ENCODE results near the gene CTNNA3.

CTNNA3 gene

DNA sequence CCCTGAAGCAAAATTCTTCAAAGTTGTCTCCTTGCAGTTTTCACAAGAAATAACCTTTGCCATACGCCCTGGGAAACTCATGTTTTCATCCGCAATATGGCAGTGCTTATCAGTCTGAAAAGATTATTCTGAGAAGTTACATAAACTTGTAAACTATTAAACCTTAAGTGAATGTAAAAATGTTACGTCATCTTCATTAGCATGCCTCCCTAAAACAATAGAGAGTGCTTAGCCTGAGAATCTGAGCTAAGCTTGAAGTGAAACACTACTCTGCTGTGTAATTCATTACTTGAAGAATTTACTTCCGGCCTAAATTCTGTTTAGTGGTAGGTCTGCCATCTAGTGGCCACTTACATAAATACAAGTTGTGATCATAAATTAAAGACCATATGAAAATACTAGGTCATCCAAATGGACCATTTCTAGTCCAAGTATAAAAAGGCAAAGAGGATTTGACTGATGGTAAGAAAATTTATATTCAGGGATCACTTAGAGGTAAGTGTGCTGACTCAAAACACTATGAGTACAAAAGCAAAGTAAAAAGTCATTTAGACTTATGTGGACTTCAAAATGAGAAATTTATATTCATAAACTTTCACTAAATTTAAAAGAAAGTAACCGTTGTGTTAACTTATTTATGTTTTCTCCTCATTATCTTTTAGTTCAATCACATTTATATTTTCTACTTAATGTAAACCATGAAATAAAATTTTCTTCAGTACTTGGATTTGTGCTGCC is 1515.2 kb downstream of the CTNNA3 start:
- Mint-ChIP-seq H3K4me1 (ENCODE audit: low read depth in 2 of 2) (no peaks in the 10 kb centered on the region), H3K27ac (no peak overlapping the region), H3K9me3 (no peaks in the 10 kb centered on the region), H3K36me3 (ENCODE audit: insufficient read depth) (no peaks in the 10 kb centered on the region), H3K27me3 (no peaks in the 10 kb centered on the region), H3K4me3 (no peak overlapping the region)
- peak in 2 of 3 experiments; percentile 4 to 5 for DNase-seq
- peak; percentile 48 for ATAC-seq (replicated peaks)

DNA sequence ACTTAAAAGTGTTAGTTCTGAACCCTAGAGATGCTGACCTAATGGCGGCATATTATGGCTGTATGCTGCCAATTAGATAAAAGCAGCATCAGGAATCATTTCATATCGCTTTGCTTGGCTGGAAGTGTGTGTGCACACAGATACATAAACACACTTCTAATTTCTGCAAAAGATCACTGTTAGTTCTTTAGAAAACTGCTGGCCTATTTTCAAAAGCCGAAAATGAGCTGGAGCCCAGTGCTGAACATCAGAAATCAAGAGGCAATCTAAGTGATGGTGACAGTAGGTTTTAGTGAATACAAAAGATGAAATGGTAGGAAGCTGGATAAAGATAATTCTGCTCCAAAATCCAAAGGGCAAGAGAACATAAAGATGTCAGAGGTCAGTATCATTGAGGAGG is 1516.0 kb downstream of the CTNNA3 start:
- Mint-ChIP-seq H3K27ac (no peak overlapping the region), H3K4me3 (no peak overlapping the region)

DNA sequence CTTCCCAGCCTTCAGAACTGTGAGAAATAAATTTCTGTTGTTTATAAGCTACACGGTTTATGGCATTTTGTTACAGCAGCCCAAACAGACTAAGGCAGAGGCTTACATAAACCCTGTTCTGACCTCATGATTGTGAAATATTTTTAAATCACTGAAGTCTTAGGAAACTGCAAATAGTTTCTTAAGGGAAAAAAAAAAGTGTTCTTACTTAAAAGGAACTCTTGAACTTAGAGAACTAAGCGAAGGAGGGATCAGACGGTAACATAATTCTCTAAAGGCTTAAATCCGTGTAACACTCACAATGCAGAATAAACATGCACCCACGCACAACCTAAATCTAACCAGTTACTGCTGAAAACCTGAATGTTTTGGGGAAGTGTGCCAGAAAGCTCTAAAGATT is 1519.2 kb downstream of the CTNNA3 start:
- Mint-ChIP-seq H3K4me3 (no peak overlapping the region), H3K4me1 (ENCODE audit: low read depth in 2 of 2) (no peaks in the 10 kb centered on the region), H3K27ac (no peak overlapping the region), H3K27me3 (no peaks in the 10 kb centered on the region), H3K9me3 (no peaks in the 10 kb centered on the region), H3K36me3 (ENCODE audit: insufficient read depth) (no peaks in the 10 kb centered on the region)
- DNase-seq (no peak), ATAC-seq (replicated peaks) (no peak)

More for the DNA sequence above, 1516.0 kb downstream of the CTNNA3 start:
- H3K9me3 Mint-ChIP-seq = no peaks in the 10 kb centered on the region
- no peak for ATAC-seq (replicated peaks)
- H3K36me3 Mint-ChIP-seq (ENCODE audit: insufficient read depth) = no peaks in the 10 kb centered on the region
- no peaks in the 10 kb centered on the region for H3K27me3 Mint-ChIP-seq
- no peak for DNase-seq
- no peaks in the 10 kb centered on the region for H3K4me1 Mint-ChIP-seq (ENCODE audit: low read depth in 2 of 2)

GRCh38 chr10:66167816-66168215 is 1528.2 kb downstream of the CTNNA3 start:
- no peaks in the 10 kb centered on the region for H3K36me3 Mint-ChIP-seq (ENCODE audit: insufficient read depth)

GRCh38 chr10:66162560-66163143 is 1533.3 kb downstream of the CTNNA3 start:
- no peaks in the 10 kb centered on the region for H3K36me3 Mint-ChIP-seq (ENCODE audit: insufficient read depth)
- H3K27ac Mint-ChIP-seq = no peak overlapping the region
- H3K9me3 Mint-ChIP-seq = peaks cover 8 to 11% of the 10 kb centered on the region in 2 donors
- ATAC-seq (replicated peaks) (no peak), DNase-seq (no peak)
- no peaks in the 10 kb centered on the region for H3K4me1 Mint-ChIP-seq (ENCODE audit: low read depth in 2 of 2)
- H3K4me3 Mint-ChIP-seq = no peak overlapping the region
- no peaks in the 10 kb centered on the region for H3K27me3 Mint-ChIP-seq

More at GRCh38 chr10:66167816-66168215, 1528.2 kb downstream of the CTNNA3 start:
- H3K4me1 Mint-ChIP-seq (ENCODE audit: low read depth in 2 of 2) = no peaks in the 10 kb centered on the region
- H3K27ac Mint-ChIP-seq = no peak overlapping the region
- H3K27me3 Mint-ChIP-seq = no peaks in the 10 kb centered on the region
- H3K9me3 Mint-ChIP-seq = peaks cover 0 to 4% of the 10 kb centered on the region in 2 donors
- ATAC-seq (replicated peaks) (no peak), DNase-seq (no peak)
- no peak overlapping the region for H3K4me3 Mint-ChIP-seq

DNA sequence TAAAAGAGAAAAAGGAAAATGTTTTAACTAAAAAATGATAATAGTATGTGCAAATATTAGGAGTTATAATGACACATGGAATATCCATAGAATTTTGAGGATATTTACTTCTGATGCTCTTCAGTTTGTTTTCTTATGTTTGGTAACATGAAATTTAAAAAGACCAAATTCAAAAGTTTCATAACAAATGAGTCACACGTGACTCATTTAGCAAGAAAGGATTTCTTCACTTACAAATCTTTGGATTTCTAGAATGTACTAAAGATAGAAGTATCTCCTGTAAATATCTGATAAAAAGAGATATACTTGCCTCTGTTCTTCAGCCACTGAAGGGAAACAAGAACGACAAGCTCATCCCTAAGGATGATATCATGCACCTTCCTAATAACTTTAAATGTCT is 1544.6 kb downstream of the CTNNA3 start:
- Mint-ChIP-seq H3K27ac (no peak overlapping the region), H3K27me3 (no peaks in the 10 kb centered on the region), H3K4me3 (no peak overlapping the region), H3K36me3 (ENCODE audit: insufficient read depth) (no peaks in the 10 kb centered on the region), H3K9me3 (peaks cover 0 to 3% of the 10 kb centered on the region in 2 donors), H3K4me1 (ENCODE audit: low read depth in 2 of 2) (no peaks in the 10 kb centered on the region)
- no peak for ATAC-seq (replicated peaks)
- no peak for DNase-seq

DNA sequence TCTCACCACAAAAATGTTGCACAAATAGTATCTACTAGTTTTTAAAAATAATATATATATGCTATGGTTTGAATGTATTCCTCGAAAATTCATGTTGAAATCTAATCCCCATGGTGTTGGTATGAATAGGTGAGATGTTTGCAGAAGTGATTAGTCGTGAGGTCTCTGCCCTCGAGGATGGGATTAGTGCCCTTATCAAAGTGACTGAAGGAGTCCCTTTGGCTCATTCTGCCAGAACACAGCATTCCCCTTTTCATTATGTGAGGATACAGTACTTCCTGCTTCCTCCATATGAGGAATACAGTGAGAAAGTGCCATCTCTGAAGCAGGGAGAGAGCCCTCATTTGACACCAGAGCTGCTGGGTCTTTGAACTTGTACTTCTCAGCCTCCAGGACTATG is 1547.7 kb downstream of the CTNNA3 start:
- no peak for ATAC-seq (replicated peaks)
- Mint-ChIP-seq H3K27ac (no peak overlapping the region), H3K27me3 (no peaks in the 10 kb centered on the region), H3K4me1 (ENCODE audit: low read depth in 2 of 2) (no peaks in the 10 kb centered on the region), H3K4me3 (no peak overlapping the region), H3K9me3 (peaks cover 0 to 1% of the 10 kb centered on the region in 2 donors), H3K36me3 (ENCODE audit: insufficient read depth) (no peaks in the 10 kb centered on the region)
- no peak for DNase-seq

DNA sequence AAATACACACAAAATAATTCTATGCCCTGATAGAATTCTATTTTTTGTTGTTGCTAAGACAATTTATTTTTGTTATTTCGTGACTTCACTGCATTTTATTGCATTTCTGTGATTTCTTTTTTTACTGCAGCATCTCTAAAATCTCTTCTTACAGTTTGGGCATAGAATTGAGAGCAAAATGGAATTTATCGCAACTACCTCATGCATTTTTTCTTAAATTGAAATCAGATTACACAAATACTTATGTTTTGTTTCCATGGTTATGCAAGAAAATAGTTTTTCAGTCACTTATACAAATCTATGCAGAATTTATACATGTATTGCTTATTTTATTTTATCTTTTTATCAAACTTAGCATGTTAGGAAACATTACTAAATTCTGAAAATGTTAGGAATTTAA is 1552.0 kb downstream of the CTNNA3 start:
- DNase-seq = no peak
- Mint-ChIP-seq H3K4me1 (ENCODE audit: low read depth in 2 of 2) (no peaks in the 10 kb centered on the region), H3K4me3 (no peak overlapping the region), H3K27ac (no peak overlapping the region), H3K36me3 (ENCODE audit: insufficient read depth) (no peaks in the 10 kb centered on the region), H3K27me3 (no peaks in the 10 kb centered on the region), H3K9me3 (no peaks in the 10 kb centered on the region)
- ATAC-seq (replicated peaks) = no peak

GRCh38 chr10:66102756-66103155 is 1593.2 kb downstream of the CTNNA3 start:
- Mint-ChIP-seq H3K4me3 (no peak overlapping the region), H3K9me3 (peaks cover 0 to 10% of the 10 kb centered on the region in 2 donors), H3K36me3 (ENCODE audit: insufficient read depth) (no peaks in the 10 kb centered on the region), H3K4me1 (ENCODE audit: low read depth in 2 of 2) (no peaks in the 10 kb centered on the region), H3K27ac (no peak overlapping the region), H3K27me3 (no peaks in the 10 kb centered on the region)
- ATAC-seq (replicated peaks) (no peak), DNase-seq (no peak)

DNA sequence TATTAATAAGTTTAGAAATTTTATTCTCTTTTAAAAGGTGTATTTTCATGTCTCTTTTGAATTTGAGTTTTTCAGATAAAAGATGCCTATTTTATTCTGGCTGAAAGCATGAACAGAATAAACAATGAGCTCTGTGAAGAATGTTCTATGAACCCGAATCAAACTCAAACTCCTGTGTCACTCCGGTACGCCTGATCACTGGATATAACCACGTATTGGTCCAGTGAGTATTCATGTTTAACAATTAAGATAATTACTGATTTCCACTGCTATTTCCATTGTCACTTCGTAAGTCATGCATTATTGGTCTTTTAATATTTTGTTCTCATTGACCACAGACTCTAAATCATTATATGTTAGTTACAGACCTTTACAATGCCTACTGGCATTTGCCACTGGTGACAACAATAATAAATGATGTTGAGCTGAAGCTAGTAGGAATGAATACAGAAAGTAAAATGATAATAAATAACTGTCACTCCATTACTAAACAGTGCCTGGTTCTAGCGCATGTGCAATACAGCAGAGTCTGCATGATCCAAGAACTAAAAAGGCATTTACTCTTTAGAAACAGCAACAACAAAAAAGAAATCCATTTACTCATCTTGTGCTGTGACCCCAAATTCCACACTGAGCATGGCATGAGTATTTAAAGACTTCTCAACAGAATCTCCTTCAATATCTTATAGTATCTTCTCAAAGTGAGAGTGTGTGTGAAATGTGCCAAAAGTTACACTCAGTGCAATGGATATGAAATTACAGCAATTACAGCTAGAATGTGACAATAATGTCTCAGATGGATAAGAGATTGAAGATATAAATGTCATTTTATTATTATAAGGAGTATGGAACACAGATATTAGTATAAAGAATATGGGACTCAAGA is 1597.2 kb downstream of the CTNNA3 start:
- Mint-ChIP-seq H3K27ac (no peak overlapping the region), H3K27me3 (no peaks in the 10 kb centered on the region), H3K9me3 (peaks cover 11 to 16% of the 10 kb centered on the region in 2 donors), H3K36me3 (ENCODE audit: insufficient read depth) (no peaks in the 10 kb centered on the region), H3K4me3 (no peak overlapping the region), H3K4me1 (ENCODE audit: low read depth in 2 of 2) (no peaks in the 10 kb centered on the region)
- ATAC-seq (replicated peaks) (no peak), DNase-seq (no peak)

- peaks cover 15 to 23% of the 10 kb centered on the region in 2 donors for H3K9me3 Mint-ChIP-seq
- no peaks in the 10 kb centered on the region for H3K36me3 Mint-ChIP-seq (ENCODE audit: insufficient read depth)
- no peak overlapping the region for H3K4me3 Mint-ChIP-seq
- ATAC-seq (replicated peaks) = no peak
- H3K27me3 Mint-ChIP-seq = no peaks in the 10 kb centered on the region
- H3K27ac Mint-ChIP-seq = no peak overlapping the region
- DNase-seq = no peak
- no peaks in the 10 kb centered on the region for H3K4me1 Mint-ChIP-seq (ENCODE audit: low read depth in 2 of 2)
These were observed 1600.4 kb downstream of the CTNNA3 start for GRCh38 chr10:66095610-66096009.

DNA sequence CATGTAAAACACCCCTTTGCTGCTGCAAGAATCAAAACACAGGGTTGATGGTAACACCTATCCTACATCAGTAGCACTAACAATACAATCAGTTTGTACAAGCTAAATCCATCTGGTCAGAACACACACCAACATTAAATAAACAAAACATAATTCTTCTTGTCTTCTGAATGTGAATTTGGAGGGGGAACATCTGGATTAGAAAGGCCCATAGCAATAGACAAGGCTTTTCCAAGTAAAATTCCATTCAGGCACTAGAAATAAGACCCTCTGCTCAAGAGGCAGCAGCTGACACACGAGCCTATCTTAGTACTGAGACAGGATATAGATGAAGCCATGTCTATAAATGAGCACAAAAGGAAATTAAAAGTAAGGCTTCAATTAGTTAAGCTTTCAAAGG is 1610.1 kb downstream of the CTNNA3 start:
- Mint-ChIP-seq H3K27ac (no peak overlapping the region), H3K4me3 (no peak overlapping the region), H3K36me3 (ENCODE audit: insufficient read depth) (no peaks in the 10 kb centered on the region), H3K27me3 (no peaks in the 10 kb centered on the region), H3K4me1 (ENCODE audit: low read depth in 2 of 2) (no peaks in the 10 kb centered on the region), H3K9me3 (peaks cover 2 to 5% of the 10 kb centered on the region in 2 donors)
- DNase-seq (no peak), ATAC-seq (replicated peaks) (no peak)

DNA sequence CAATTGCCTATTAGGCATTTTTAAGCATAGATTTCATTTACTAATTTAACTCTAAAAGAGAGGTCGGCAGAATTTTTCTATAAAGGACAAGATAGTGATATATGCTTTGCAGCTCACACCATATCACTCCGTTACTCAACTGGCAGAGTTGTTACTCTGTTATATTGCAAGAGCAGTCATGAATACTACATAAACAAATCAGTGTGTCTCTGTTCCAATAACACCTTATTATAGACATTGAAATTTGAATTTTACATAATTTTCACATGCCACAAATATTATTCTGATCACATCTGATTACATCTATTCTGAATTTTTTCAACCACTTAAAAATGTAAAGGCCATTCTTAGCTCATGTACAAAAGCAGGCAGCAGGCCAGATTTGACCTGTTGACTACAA is 1624.1 kb downstream of the CTNNA3 start:
- ATAC-seq (replicated peaks) (no peak), DNase-seq (no peak)
- no peaks in the 10 kb centered on the region for H3K27me3 Mint-ChIP-seq
- H3K4me3 Mint-ChIP-seq = no peak overlapping the region
- no peaks in the 10 kb centered on the region for H3K4me1 Mint-ChIP-seq (ENCODE audit: low read depth in 2 of 2)
- no peaks in the 10 kb centered on the region for H3K36me3 Mint-ChIP-seq (ENCODE audit: insufficient read depth)
- H3K27ac Mint-ChIP-seq = no peak overlapping the region
- H3K9me3 Mint-ChIP-seq = peaks cover 0 to 12% of the 10 kb centered on the region in 2 donors

Data from effector memory CD8-positive, alpha-beta T cell (primary cell).